GM18519 (cell line): ENCODE data around the gene SPAG9.

ENCODE experiments used
- ATAC-seq: cut with Tn5 transposase; IDR thresholded peaks from one replicate; pipeline ENCODE4 v1.9.1; 2021; ENCODE audit warnings: mild to moderate bottlenecking, moderate library complexity; ENCODE audit not compliant: unreplicated experiment, low FRiP score

SPAG9 gene

GRCh38 chr17:50959341-50959740 lies 161.3 kb downstream of the SPAG9 start:
- no peak for ATAC-seq

- ATAC-seq, result no peak
These were observed 162.8 kb downstream of the SPAG9 start for GRCh38 chr17:50957600-50958575.

- no peak for ATAC-seq
These were observed 163.7 kb downstream of the SPAG9 start for GRCh38 chr17:50956750-50957523.

GRCh38 chr17:50956409-50956749 lies 164.3 kb downstream of the SPAG9 start:
- no peak for ATAC-seq

- ATAC-seq, result no peak
These were observed 165.0 kb downstream of the SPAG9 start for GRCh38 chr17:50955667-50956120.

GRCh38 chr17:50955160-50955559 lies 165.5 kb downstream of the SPAG9 start:
- ATAC-seq, result no peak

- ATAC-seq, result no peak
These were observed 166.0 kb downstream of the SPAG9 start for GRCh38 chr17:50954641-50955121.

- ATAC-seq, result no peak
These were observed 166.7 kb downstream of the SPAG9 start for GRCh38 chr17:50953831-50954601.

GRCh38 chr17:50953518-50953830 lies 167.2 kb downstream of the SPAG9 start:
- no peak for ATAC-seq

GRCh38 chr17:50952889-50953288 lies 167.8 kb downstream of the SPAG9 start:
- no peak for ATAC-seq

GRCh38 chr17:50952013-50952412 lies 168.7 kb downstream of the SPAG9 start:
- ATAC-seq, result no peak

GRCh38 chr17:50949989-50950877 lies 170.4 kb downstream of the SPAG9 start:
- no peak for ATAC-seq

- no peak for ATAC-seq
These were observed 171.3 kb downstream of the SPAG9 start for GRCh38 chr17:50949128-50949988.

- no peak for ATAC-seq
These were observed 172.0 kb downstream of the SPAG9 start for GRCh38 chr17:50948711-50949110.

GRCh38 chr17:50947782-50948543 lies 172.7 kb downstream of the SPAG9 start:
- ATAC-seq, result no peak

GRCh38 chr17:50946891-50947781 lies 173.5 kb downstream of the SPAG9 start:
- ATAC-seq, result no peak

- ATAC-seq, result no peak
These were observed 174.3 kb downstream of the SPAG9 start for GRCh38 chr17:50946223-50946890.
